Mammary epithelial cell (primary cell): Measurements from ENCODE around the gene SMTNL2.

Source experiments
- CTCF ChIP-seq, 2 donors: IDR thresholded peaks in 1 of 2; conservative IDR thresholded peaks in 1 of 2; 2 replicates each; pipeline ENCODE4 v1.5.1; 2011 to 2012; ENCODE audit warnings: inconsistent platforms in 2 of 2, low read length in 2 of 2, mild to moderate bottlenecking in 2 of 2, control low read depth in 1 of 2, low read depth in 1 of 2; ENCODE audit not compliant: insufficient read depth in 1 of 2; ENCODE audit errors: extremely low read depth in 1 of 2
- EZH2 ChIP-seq: IDR thresholded peaks from 2 replicates; pipeline ENCODE4 v1.6.1; 2012; ENCODE audit warnings: low read length, inconsistent platforms, borderline replicate concordance

GRCh38 chr17:4585638-4585994 is 1.3 kb downstream of the SMTNL2 start:
- TF ChIP-seq CTCF (conservative IDR thresholded peaks at IDR 0.05 in 1 of 2, IDR thresholded peaks at IDR 0.05 in 1 of 2; ENCODE audit: extremely low read depth in 1 of 2, insufficient read depth in 1 of 2, low read depth in 1 of 2, low read length in 2 of 2) (no peak), EZH2 (no peak)
